Putamen (tissue), 1 donor: ENCODE results near the gene PASK.

Experiments
- DNase-seq: peaks from one replicate; pipeline ENCODE4 v3.0.0-alpha.2; 2016; ENCODE audit warnings: low spot score

PASK gene

DNA sequence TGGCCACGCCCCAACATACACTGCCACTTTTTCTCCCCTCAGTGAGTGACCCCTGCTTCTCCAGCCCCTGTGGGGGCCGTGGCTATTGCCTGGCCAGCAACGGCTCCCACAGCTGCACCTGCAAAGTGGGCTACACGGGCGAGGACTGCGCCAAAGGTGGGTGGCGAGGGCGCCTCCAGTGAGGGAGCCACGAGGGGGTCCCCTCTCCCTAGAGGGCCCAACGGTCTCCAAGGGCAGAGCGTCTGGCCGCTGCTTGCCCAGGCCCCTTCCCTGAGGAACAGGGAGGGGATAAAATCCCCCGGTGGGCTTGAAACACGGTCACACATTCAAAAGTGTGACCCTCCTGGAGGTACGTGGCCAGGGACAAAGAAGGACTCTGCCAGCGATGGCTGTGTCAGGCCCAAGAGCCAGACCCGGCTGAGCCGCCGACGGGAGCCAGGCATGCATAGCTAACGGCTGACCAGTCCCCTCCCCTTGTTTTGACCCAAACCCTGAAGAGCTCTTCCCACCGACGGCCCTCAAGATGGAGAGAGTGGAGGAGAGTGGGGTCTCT, 84.4 kb downstream of the PASK start:
- no peak for DNase-seq

DNA sequence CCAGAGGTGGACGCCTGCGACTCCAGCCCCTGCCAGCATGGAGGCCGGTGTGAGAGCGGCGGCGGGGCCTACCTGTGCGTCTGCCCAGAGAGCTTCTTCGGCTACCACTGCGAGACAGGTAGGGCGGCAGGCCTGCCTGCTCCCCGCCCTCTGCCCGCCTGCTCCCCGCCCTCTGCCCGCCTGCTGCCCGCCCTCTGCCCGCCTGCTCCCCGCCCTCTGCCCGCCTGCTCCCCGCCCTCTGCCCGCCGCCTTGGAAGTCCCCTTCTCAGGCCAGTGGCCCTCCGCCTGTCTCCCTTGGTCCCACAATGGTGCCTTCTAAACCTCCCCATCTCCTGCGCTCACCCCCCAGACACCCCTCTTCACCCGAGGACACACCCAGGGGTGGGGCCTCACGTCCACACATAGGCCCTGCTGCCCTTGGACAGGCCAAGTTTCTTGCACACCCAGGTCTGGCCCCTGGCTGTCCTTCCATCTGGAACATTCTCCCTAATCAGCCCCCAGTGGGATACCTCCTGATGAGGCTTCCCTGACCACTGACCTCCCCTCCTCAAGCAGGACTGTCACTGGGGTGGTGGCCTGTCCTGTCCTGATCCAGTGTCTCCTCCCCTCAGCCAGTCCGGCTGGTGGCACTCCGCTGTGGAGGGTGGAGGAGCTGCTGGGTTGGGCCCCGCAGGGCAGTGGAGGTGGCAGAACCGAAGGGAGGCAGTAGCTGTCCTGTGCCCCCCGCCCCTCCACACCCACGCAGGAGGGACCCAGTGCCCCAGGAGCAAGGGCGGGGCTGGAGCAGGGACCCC, 85.1 kb downstream of the PASK start:
- no peak for DNase-seq

DNA sequence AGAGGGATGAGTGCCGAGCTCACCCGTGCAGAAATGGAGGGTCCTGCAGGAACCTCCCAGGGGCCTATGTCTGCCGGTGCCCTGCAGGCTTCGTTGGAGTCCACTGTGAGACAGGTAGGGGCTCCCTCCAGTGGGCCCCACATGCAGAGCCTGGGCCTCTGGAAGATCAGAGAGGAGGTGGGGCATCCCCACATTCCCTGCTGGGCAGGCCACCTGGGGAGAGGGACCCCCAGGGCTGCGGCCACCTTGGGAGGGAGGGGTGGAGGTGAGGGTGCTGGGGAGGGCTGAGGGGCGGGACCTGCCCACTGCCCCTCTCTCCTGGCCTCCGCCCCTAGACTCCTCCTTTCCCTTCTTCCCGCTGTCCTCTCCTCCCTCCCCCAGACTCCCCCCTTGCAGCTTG, 85.7 kb downstream of the PASK start:
- no peak for DNase-seq

GRCh38 chr2:241063093-241063551, 86.2 kb downstream of the PASK start:
- DNase-seq, result no peak

DNA sequence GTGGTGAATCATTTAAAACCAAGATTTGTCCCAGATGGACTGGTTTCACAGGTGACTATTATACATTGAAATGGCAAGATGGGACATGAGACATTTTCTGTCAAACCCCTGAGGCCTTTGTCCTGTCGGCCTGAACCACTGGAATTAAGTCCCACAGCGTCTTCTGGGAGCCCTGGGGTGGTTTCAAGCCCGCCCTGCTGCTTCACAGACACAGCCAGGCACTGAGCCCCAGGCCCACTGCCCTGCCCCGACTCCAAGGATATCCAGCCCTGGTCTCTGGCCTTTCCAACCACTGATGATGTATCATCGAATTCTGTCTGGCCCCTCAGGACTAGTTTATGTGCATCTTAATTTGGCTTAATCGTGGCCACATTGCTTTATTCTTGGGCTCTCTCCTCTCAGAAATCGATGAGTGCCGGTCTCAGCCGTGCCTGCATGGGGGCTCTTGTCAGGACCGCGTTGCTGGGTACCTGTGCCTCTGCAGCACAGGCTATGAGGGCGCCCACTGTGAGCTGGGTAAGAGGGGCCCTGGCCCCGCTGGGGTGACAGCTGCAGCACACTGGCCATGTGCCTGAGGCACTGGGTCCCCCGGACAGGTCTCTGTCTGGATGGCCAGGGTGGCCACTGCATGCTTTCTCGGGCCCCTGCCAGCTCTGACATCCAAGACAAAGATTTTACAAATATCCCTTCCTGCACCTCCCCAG, 86.7 kb downstream of the PASK start:
- DNase-seq, result no peak

GRCh38 chr2:241061275-241061674, 88.0 kb downstream of the PASK start:
- DNase-seq, result no peak
